IMR-90 (cell line): ENCODE data around the gene LY6G6F. TPM values are rescaled to one million over a fixed set of nuclear protein-coding genes. Genes with fewer than 3 reads are reported as not detected.

Experiments
- ATAC-seq: fragments of 200-7000 bp; cut with Tn5 transposase; 2 replicates; pipeline ENCODE4 v1.9.1; 2020; ENCODE audit warnings: low read depth, mild to moderate bottlenecking, moderate library complexity
- BruUV-seq: library from RNA; stranded (reverse); fragments of 400-500 nt; replicated peaks from 2 replicates; lab custom pipeline; 2021; lab: Mats Ljungman, UMichigan
- CTCF ChIA-PET: fragments of 300-600 bp; formaldehyde crosslinking; extraction: SDS; loops from one replicate; lab custom pipeline; 2021; ENCODE audit warnings: antibody characterized with exemption; lab: Yijun Ruan, JAX
- POLR2A ChIA-PET: fragments of 300-600 bp; sonication (Branson Sonifier 250); formaldehyde crosslinking; loops from one replicate; lab custom pipeline; 2022; ENCODE audit warnings: antibody characterized with exemption; ENCODE audit not compliant: unreplicated experiment; lab: Charles Lee
- DNase-seq: peaks from one replicate; pipeline ENCODE4 v3.0.0; 2013
- H2AFZ ChIP-seq: replicated peaks from 2 replicates; pipeline ENCODE3; 2013; ENCODE audit warnings: low read length, mild to moderate bottlenecking; ENCODE audit not compliant: poor library complexity
- H2AK5ac ChIP-seq: 2 replicates; pipeline ENCODE4 v1.6.1; 2013; ENCODE audit warnings: low read depth, low read length, inconsistent platforms
- H2AK9ac ChIP-seq: replicated peaks from 2 replicates; pipeline ENCODE3; 2013; ENCODE audit warnings: mild to moderate bottlenecking, low read depth, low read length, moderate library complexity; ENCODE audit not compliant: poor library complexity
- H2BK120ac ChIP-seq: 2 replicates; pipeline ENCODE4 v1.6.1; 2013; ENCODE audit warnings: low read depth, low read length, inconsistent platforms
- H2BK15ac ChIP-seq: 3 replicates; pipeline ENCODE4 v1.6.1; 2013; ENCODE audit warnings: low read depth, low read length, inconsistent platforms
- H2BK20ac ChIP-seq: 2 replicates; pipeline ENCODE4 v1.6.1; 2013; ENCODE audit warnings: low read depth, mild to moderate bottlenecking, inconsistent platforms, low read length, moderate library complexity
- H2BK5ac ChIP-seq: 2 replicates; pipeline ENCODE4 v1.6.1; 2013; ENCODE audit warnings: mild to moderate bottlenecking, low read depth, low read length, inconsistent platforms; ENCODE audit not compliant: poor library complexity, severe bottlenecking
- H3K14ac ChIP-seq: replicated peaks from 2 replicates; pipeline ENCODE4 v1.6.1; 2013; ENCODE audit warnings: low read depth, low read length, inconsistent platforms
- H3K18ac ChIP-seq: 2 replicates; pipeline ENCODE4 v1.6.1; 2013; ENCODE audit warnings: low read depth, low read length, control low read depth
- H3K23ac ChIP-seq: 2 replicates; pipeline ENCODE4 v1.6.1; 2013; ENCODE audit warnings: low read depth, low read length, inconsistent platforms
- H3K27ac ChIP-seq: 2 replicates; pipeline ENCODE4 v1.5.1; 2013; ENCODE audit warnings: mild to moderate bottlenecking, control low read depth, low read length; ENCODE audit not compliant: insufficient read depth
- H3K27me3 ChIP-seq: 2 replicates; pipeline ENCODE4 v1.6.1; 2013; ENCODE audit warnings: low read length; ENCODE audit not compliant: control insufficient read depth, insufficient read depth
- H3K36me3 ChIP-seq: 2 replicates; pipeline ENCODE4 v1.6.1; 2013; ENCODE audit warnings: low read length, mixed read lengths; ENCODE audit not compliant: control insufficient read depth, insufficient read depth
- H3K4ac ChIP-seq: 2 replicates; pipeline ENCODE4 v1.6.1; 2013; ENCODE audit warnings: low read depth, low read length, inconsistent platforms
- H3K4me1 ChIP-seq: 2 replicates; pipeline ENCODE4 v1.6.1; 2013; ENCODE audit warnings: low read length, mixed read lengths; ENCODE audit not compliant: control insufficient read depth, insufficient read depth
- H3K4me2 ChIP-seq: 2 replicates; pipeline ENCODE4 v1.6.1; 2013; ENCODE audit warnings: low read depth, mild to moderate bottlenecking, control low read depth, low read length, moderate library complexity
- H3K4me3 ChIP-seq: 2 replicates; pipeline ENCODE4 v1.5.1; 2013; ENCODE audit warnings: low read depth, mild to moderate bottlenecking, control low read depth, low read length, moderate library complexity; ENCODE audit not compliant: insufficient read depth
- H3K56ac ChIP-seq: 2 replicates; pipeline ENCODE4 v1.6.1; 2013; ENCODE audit warnings: low read length, inconsistent platforms; ENCODE audit not compliant: insufficient read depth; ENCODE audit errors: extremely low read depth
- H3K79me1 ChIP-seq, 2 experiments: 2 replicates each; pipeline ENCODE4 v1.6.1; 2013; ENCODE audit warnings: low read length in 2 of 2, inconsistent platforms in 1 of 2, low read depth in 1 of 2
- H3K9ac ChIP-seq: 2 replicates; pipeline ENCODE4 v1.6.1; 2013; ENCODE audit warnings: low read depth, low read length, control low read depth
- H3K9me1 ChIP-seq: 2 replicates; pipeline ENCODE4 v1.6.1; 2013; ENCODE audit warnings: low read length, inconsistent platforms; ENCODE audit not compliant: insufficient read depth
- H3K9me3 ChIP-seq: 2 replicates; pipeline ENCODE4 v1.6.1; 2013; ENCODE audit warnings: low read length; ENCODE audit not compliant: control insufficient read depth, insufficient read depth
- H4K20me1 ChIP-seq: 2 replicates; pipeline ENCODE4 v1.6.1; 2013; ENCODE audit warnings: low read length, inconsistent platforms; ENCODE audit not compliant: insufficient read depth
- H4K5ac ChIP-seq: 2 replicates; pipeline ENCODE4 v1.6.1; 2013; ENCODE audit warnings: mild to moderate bottlenecking, low read depth, low read length, control low read depth
- H4K8ac ChIP-seq, 2 experiments: 2 replicates each; pipeline ENCODE4 v1.6.1; 2013; ENCODE audit warnings: low read depth in 2 of 2, low read length in 2 of 2, control low read depth in 1 of 2, inconsistent platforms in 1 of 2
- H4K91ac ChIP-seq: 2 replicates; pipeline ENCODE4 v1.6.1; 2013; ENCODE audit warnings: low read depth, low read length, inconsistent platforms; ENCODE audit not compliant: insufficient read depth
- BHLHE40 ChIP-seq: fragments of 150-350 bp; IDR thresholded peaks from 2 replicates; pipeline ENCODE4 v1.6.1; 2016; ENCODE audit warnings: mild to moderate bottlenecking, low read depth, low read length
- CEBPB ChIP-seq: IDR thresholded peaks from 2 replicates; pipeline ENCODE4 v1.6.1; 2012; ENCODE audit warnings: low read depth, low read length, improper control_type of control experiment
- CHD1 ChIP-seq: IDR thresholded peaks from 2 replicates; pipeline ENCODE4 v1.6.1; 2012; ENCODE audit warnings: low read depth, low read length, improper control_type of control experiment
- CTCF ChIP-seq: conservative IDR thresholded peaks from 2 replicates; pipeline ENCODE4 v1.5.1; 2012; ENCODE audit warnings: mild to moderate bottlenecking, low read depth, low read length, improper control_type of control experiment
- ELK1 ChIP-seq: fragments of 150-350 bp; IDR thresholded peaks from 2 replicates; pipeline ENCODE4 v1.6.1; 2016; ENCODE audit warnings: low read depth, mild to moderate bottlenecking, low read length, moderate library complexity, borderline replicate concordance
- FOS ChIP-seq: fragments of 150-350 bp; IDR thresholded peaks from 2 replicates; pipeline ENCODE4 v1.6.1; 2016; ENCODE audit warnings: low read depth, low read length
- MAFK ChIP-seq: IDR thresholded peaks from 2 replicates; pipeline ENCODE4 v1.6.1; 2012; ENCODE audit warnings: low read depth, low read length, improper control_type of control experiment
- MAZ ChIP-seq: IDR thresholded peaks from 2 replicates; pipeline ENCODE4 v1.6.1; 2012; ENCODE audit warnings: low read depth, mild to moderate bottlenecking, low read length, improper control_type of control experiment, moderate library complexity, borderline replicate concordance
- MXI1 ChIP-seq: IDR thresholded peaks from 2 replicates; pipeline ENCODE4 v1.6.1; 2012; ENCODE audit warnings: low read depth, mild to moderate bottlenecking, low read length, moderate library complexity, borderline replicate concordance
- NFE2L2 ChIP-seq: fragments of 150-350 bp; IDR thresholded peaks from 2 replicates; pipeline ENCODE4 v1.6.1; 2016; ENCODE audit warnings: low read depth, mild to moderate bottlenecking, low read length
- POLR2A ChIP-seq: IDR thresholded peaks from 2 replicates; pipeline ENCODE4 v1.6.1; 2012; ENCODE audit warnings: mild to moderate bottlenecking, low read depth, low read length
- RAD21 ChIP-seq: IDR thresholded peaks from 2 replicates; pipeline ENCODE4 v1.6.1; 2012; ENCODE audit warnings: low read length, improper control_type of control experiment
- RCOR1 ChIP-seq: IDR thresholded peaks from 2 replicates; pipeline ENCODE4 v1.6.1; 2012; ENCODE audit warnings: mild to moderate bottlenecking, low read length, improper control_type of control experiment; ENCODE audit not compliant: insufficient replicate concordance
- RFX5 ChIP-seq: IDR thresholded peaks from 2 replicates; pipeline ENCODE4 v1.8.0; 2012; ENCODE audit warnings: low read depth, mild to moderate bottlenecking, low read length, moderate library complexity
- SMC3 ChIP-seq: fragments of 150-350 bp; IDR thresholded peaks from 2 replicates; pipeline ENCODE4 v1.6.1; 2016; ENCODE audit warnings: low read depth, mild to moderate bottlenecking, antibody characterized with exemption, low read length, moderate library complexity
- USF2 ChIP-seq: fragments of 150-350 bp; IDR thresholded peaks from 2 replicates; pipeline ENCODE4 v1.6.1; 2017; ENCODE audit warnings: mild to moderate bottlenecking, antibody characterized with exemption, low read length, low read depth
- WGBS, 2 experiments: methylation state at CpG; one replicate each; pipeline versions ENCODE4 v1.1.5 to v1.1.7; 2013; ENCODE audit warnings: missing lambda C conversion rate in 2 of 2; ENCODE audit not compliant: insufficient read length in 1 of 2; ENCODE audit errors: extremely low coverage in 2 of 2; 5-methylcytosine and 5-hydroxymethylcytosine counted together
- dilution Hi-C: fragments of 300-500 bp; cut with HindIII; formaldehyde crosslinking; loops from one replicate; pipeline ENCODE4 v1.14.3; 2018; ENCODE audit warnings: low sequenced_read_pairs; ENCODE audit not compliant: unreplicated experiment
- in situ Hi-C: fragments of 300-500 bp; cut with MboI; formaldehyde crosslinking; loops from 3 replicates; pipeline ENCODE4 v1.14.3; 2019; ENCODE audit warnings: low sequenced_read_pairs, inconsistent platforms, mixed read lengths
- intact Hi-C: fragments of 100-400 bp; cut with micrococcal nuclease; formaldehyde crosslinking; loops from 2 replicates; pipeline ENCODE4 v1.10.0; 2022
- polyA plus RNA-seq, 3 experiments: library from polyadenylated mRNA; depleted of rRNA; stranded (reverse); fragments of >200 nt; gene quantifications; 2 replicates each; pipeline ENCODE4 v1.2.3, GENCODE V29; 2012; ENCODE audit warnings: low replicate concordance in 1 of 3
- total RNA-seq: library from RNA; depleted of rRNA; stranded (reverse); fragments of >200 nt; gene quantifications from 2 replicates; pipeline ENCODE4 v1.2.3, GENCODE V29; 2012

The LY6G6F gene
- total and polyA plus RNA-seq, 2 of the 4 experiments (the other 2 are of a cell fraction), result not detected

- H3K9ac ChIP-seq, result no peak overlapping the region
- DNase-seq (no peak), ATAC-seq (no peak)
- H4K20me1 ChIP-seq, result no peaks in the 10 kb centered on the region
- H2AK9ac ChIP-seq, result no peak overlapping the region
- no peak overlapping the region for H3K18ac ChIP-seq
- no peak overlapping the region for H2AFZ ChIP-seq
- H3K4me1 ChIP-seq, result no peaks in the 10 kb centered on the region
- H3K9me3 ChIP-seq, result no peaks in the 10 kb centered on the region
- peaks cover 18% of the 10 kb centered on the region for H3K27me3 ChIP-seq
- H4K8ac ChIP-seq, result no peak overlapping the region
- no peak overlapping the region for H3K27ac ChIP-seq
- dilution Hi-C loops, result no loop called here
- H3K14ac ChIP-seq, result no peak overlapping the region
- no peak overlapping the region for H2BK15ac ChIP-seq
- no CpG with 5 or more reads among the region's 1 CpG for whole genome bisulfite sequencing, 2 experiments
- H3K9me1 ChIP-seq, result peaks cover 4% of the 10 kb centered on the region; the same call in 1 of the 2 replicates
- H4K5ac ChIP-seq, result no peak overlapping the region
- TF ChIP-seq ELK1, result no peak
- TF ChIP-seq MAFK, result no peak
- no peak for TF ChIP-seq RFX5
- TF ChIP-seq POLR2A, result no peak
- no peak for TF ChIP-seq MAZ
- no peak for TF ChIP-seq USF2
- no peak for TF ChIP-seq MXI1
- TF ChIP-seq CHD1, result no peak
- TF ChIP-seq RCOR1, result no peak
- TF ChIP-seq FOS, result no peak
- TF ChIP-seq CTCF, result no peak
- no peak for TF ChIP-seq CEBPB
- no peak for TF ChIP-seq SMC3
- TF ChIP-seq NFE2L2, result no peak
- no peak for TF ChIP-seq BHLHE40
- no peak for TF ChIP-seq RAD21
- no TSS peak for BruUV-seq
- no peaks in the 10 kb centered on the region for H3K36me3 ChIP-seq
- H3K79me1 ChIP-seq, result no peaks in the 10 kb centered on the region
- H3K4ac ChIP-seq, result no peak overlapping the region
- no peak overlapping the region for H3K4me2 ChIP-seq
- no peak overlapping the region for H2BK5ac ChIP-seq
- POLR2A ChIA-PET, result no interaction called here
- intact Hi-C loops, result no loop called here
- CTCF ChIA-PET, result no interaction called here
- in situ Hi-C loops, result no loop called here
- H2BK20ac ChIP-seq, result no peak overlapping the region
- H3K23ac ChIP-seq, result no peak overlapping the region; the same call in 1 of the 2 replicates
- no peak overlapping the region for H3K56ac ChIP-seq
- H2BK120ac ChIP-seq, result no peak overlapping the region
- no peak overlapping the region for H4K91ac ChIP-seq
- H2AK5ac ChIP-seq, result no peak overlapping the region
- H3K4me3 ChIP-seq, result no peak overlapping the region
Observed at GRCh38 chr6:31718265-31718664, 11.6 kb downstream of the LY6G6F start.
